GM18873 (cell line): ENCODE results near the gene BCL7B.
"Not testable (repeated sequence)": the region's sequence is repeated elsewhere in the genome, so short reads cannot be mapped to it uniquely, and the experiment has no call there.

Experiments used
- ATAC-seq: cut with Tn5 transposase; IDR thresholded peaks from one replicate; pipeline ENCODE4 v1.9.1; 2021; ENCODE audit warnings: mild to moderate bottlenecking, moderate library complexity, moderate number of reproducible peaks; ENCODE audit not compliant: unreplicated experiment, low FRiP score

Gene BCL7B

DNA sequence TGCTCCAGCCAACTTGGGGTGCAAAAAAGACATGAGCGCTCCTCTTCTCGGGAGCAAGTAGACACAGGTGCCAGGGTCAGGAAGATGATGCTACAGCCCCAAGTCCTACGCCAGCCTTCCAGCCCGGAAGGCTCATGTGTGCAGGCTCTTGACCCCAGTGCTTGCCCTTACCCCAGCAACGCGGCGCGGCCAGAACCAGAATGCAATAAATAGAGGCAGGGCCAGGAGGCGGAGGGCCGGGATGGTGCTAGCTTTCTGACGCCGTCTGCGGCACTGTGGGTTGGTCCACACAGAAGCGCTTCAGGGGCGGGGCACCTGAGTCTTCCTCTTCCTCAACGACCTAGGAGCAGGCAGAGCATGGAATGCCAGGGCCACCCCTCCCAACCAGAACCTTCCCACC, 20.4 kb downstream of the BCL7B start:
- no peak for ATAC-seq

DNA sequence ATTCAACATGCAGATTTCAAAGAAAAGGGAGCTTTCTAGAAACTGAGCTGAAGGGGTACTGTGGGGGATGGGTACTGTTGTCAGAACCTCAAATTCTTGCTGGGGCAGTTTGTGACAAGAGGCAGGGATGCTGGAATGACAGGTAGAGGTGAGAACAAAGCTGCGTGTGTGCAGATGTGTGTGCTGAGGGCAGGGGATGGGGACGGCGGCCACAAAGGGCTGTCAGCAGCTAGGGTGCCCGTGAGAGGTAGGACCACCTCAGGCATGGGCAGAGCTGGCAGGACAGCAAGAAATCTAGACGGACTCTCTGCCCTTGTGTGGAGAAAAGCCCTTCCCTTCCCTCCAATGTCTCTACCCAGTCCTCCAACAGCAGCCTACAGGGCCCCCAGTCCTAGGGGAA, 21.0 kb downstream of the BCL7B start:
- no peak for ATAC-seq

DNA sequence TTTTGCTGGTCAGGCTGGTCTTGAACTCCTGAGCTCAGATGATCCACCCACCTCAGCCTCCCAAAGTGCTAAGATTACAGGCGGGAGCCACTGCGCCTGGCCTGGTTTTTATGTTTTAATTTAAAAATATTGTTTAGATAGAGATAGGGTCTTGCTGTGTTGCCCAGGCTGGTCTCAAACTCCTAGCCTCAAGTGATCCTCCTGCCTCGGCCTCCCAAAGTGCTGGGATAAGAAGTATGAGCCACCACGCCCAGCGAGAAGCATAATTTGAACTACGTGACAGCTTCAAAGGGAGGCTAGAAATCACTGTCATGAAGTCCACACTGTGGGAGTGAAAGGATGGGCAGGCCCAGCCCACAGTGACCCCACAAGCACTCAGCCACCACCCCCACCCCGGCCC, 21.6 kb downstream of the BCL7B start:
- not testable (repeated sequence) for ATAC-seq

- no peak for ATAC-seq
Measured at GRCh38 chr7:73533742-73534141, 23.7 kb downstream of the BCL7B start.

- ATAC-seq = no peak
Measured at GRCh38 chr7:73532224-73532623, 25.3 kb downstream of the BCL7B start.

DNA sequence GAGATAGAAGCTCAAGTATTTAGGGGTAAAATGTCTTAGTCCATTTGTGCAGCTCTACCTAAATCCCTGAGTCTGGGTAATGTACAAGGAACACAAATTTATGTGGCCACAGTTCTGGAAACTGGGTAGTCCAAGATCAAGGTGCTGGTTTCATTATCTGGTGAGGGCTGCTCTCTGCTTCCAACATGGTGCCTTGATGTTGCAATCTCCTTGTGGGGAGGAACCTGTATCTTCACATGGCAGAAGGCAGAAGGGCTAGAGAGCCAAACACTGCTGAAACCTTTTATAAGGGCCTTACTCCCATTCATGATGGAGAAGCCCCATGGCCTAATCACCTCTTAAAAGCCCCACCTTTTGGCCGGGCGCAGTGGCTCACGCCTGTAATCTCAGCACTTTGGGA, 26.7 kb downstream of the BCL7B start:
- ATAC-seq = no peak

- no peak for ATAC-seq
Measured at GRCh38 chr7:73526896-73527821, 30.3 kb downstream of the BCL7B start.

- not testable (repeated sequence) for ATAC-seq
Measured at GRCh38 chr7:73526158-73526494, 31.4 kb downstream of the BCL7B start.

DNA sequence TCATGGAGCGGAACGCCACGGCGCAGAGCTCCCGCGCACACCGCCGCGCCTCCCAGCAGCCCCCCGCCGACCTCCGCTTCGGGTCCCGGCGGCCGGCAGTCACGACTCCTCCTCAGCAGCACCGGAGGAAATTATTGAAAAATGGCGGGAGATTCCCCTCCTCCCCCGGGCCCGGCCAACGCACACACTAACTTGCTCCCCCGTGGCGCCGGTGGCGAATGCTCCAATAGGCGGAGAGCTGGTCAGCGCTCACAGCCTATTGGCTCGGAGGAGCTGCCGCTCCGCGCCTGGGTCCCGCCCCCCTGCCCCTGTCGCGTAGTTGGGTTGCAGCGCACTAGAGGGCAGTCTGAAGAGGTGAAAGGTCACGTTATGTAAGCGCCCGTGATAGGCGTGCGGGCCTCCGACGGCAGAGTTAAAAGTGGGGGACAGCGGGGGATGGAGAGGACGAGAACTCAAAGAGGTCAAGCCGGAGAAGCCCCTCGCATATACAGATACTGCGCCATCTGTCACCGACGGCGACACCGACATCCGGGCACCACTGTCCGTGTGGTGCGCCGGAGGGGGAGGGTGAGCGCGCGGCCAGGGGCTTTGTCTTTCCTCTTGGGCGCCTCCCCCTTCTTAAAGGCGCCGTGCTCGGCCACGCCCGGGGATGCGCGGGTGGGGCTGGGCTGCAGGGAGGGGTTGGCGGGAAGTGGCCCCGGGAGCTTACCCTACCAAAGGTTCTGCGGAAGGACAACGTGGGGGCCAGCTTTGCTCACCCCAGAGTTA, 35.2 kb downstream of the BCL7B start, which contains the start of gene BAZ1B:
Gene BAZ1B (minus strand): TSS at position 189 of the 768 bp plus-strand sequence. CDS start 360 bp downstream, outside the sequence.
- peak; percentile 84 for ATAC-seq

DNA sequence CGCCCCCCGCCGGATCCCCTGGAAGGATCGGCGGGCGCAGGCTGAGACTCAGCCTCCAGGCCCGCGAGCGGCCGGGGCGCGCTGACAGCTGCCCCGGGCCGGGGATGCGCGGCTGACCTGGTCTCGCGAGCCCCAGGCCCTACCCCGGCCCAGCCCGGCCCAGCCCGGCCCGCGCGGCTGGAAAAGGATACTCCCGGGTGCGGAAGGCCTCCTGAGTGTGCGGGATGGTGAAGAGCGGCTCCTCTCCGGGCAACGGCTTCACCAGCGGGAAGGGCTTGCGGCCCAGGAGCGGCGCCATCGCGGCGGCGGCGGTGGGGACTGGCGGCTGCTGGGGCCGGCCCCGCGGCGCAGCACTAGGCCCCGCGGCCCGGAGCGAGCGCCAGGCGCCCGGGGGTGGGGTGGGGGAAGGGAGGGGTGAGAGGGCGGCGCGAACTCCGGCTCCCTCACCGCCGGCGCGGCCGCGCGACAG, 35.8 kb downstream of the BCL7B start:
- peak; percentile 24 for ATAC-seq

GRCh38 chr7:73520673-73521635, 36.5 kb downstream of the BCL7B start:
- ATAC-seq = no peak

DNA sequence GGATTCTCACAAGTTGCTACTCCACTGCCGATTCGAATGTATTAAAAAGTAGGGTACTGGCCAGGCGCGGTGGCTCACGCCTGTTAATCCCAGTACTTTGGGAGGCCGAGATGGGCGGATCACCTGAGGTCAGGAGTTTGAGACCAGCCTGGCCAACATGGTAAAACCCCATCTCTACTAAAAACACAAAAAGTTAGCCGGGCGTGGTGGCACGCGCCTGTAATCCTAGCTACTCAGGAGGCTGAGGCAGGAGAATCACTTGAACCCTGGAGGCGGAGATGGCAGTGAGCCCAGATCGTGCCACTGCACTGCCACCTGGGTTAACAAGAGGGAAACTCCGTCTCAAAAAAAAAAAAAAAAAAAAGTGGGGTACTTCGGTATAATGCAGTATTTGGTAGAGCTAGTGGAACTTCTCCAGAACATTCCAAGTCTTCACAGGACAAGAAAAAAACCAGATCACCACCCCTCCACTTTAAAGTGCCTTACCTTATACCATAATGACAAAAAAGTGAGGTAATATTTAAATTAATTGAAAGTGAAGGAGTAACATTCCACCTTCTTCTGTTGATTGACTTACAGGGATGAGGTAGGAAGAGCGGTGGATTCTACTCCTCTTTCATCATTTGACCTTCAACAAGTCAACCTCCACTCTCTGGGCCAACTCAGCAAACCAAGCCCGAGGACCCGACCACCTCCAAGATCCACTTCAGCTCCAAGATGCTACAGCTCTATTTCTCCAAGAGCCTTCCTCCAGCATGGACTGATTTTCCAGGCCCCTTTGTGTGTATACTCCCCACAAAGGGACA, 37.4 kb downstream of the BCL7B start:
- ATAC-seq = no peak

- ATAC-seq = no peak
Measured at GRCh38 chr7:73518470-73518869, 39.0 kb downstream of the BCL7B start.

GRCh38 chr7:73517241-73517995, 40.1 kb downstream of the BCL7B start:
- no peak for ATAC-seq

- ATAC-seq = no peak
Measured at GRCh38 chr7:73515178-73515577, 42.3 kb downstream of the BCL7B start.

- no peak for ATAC-seq
Measured at GRCh38 chr7:73512018-73512780, 45.3 kb downstream of the BCL7B start.

- no peak for ATAC-seq
Measured at GRCh38 chr7:73509463-73509862, 48.0 kb downstream of the BCL7B start.

GRCh38 chr7:73507556-73507955, 49.9 kb downstream of the BCL7B start:
- no peak for ATAC-seq
